GF-D8 (cell line): ENCODE results near the gene PARM1.

ENCODE experiments used
- DNase-seq: peaks from one replicate; lab custom pipeline; 2025; lab: John Stamatoyannopoulos, UW

PARM1 gene

GRCh38 chr4:75087416-75087815 lies 154.5 kb downstream of the PARM1 start:
- DNase-seq: no peak

GRCh38 chr4:75087865-75088264 lies 154.9 kb downstream of the PARM1 start:
- DNase-seq: no peak

- no peak for DNase-seq
These were observed 156.3 kb downstream of the PARM1 start for GRCh38 chr4:75089206-75089605.

- DNase-seq: no peak
These were observed 166.4 kb downstream of the PARM1 start for GRCh38 chr4:75099321-75099720.
